KMS-11 (cell line): Measurements from ENCODE around the gene GRIN2C.

Experiments
- H2AFZ ChIP-seq: fragments of 200-600 bp; sonication (generic); 2 replicates; pipeline ENCODE4 v1.6.1; 2016; ENCODE audit warnings: antibody characterized with exemption, mixed run types, low read depth
- H3K27ac ChIP-seq: fragments of 200-600 bp; sonication (generic); 2 replicates; pipeline ENCODE4 v1.6.1; 2016; ENCODE audit warnings: mild to moderate bottlenecking, mixed run types
- H3K27me3 ChIP-seq: fragments of 200-600 bp; sonication (generic); 2 replicates; pipeline ENCODE4 v1.6.1; 2017; ENCODE audit warnings: mild to moderate bottlenecking, low read depth, mixed run types, moderate library complexity; ENCODE audit not compliant: insufficient read depth
- H3K36me3 ChIP-seq: fragments of 200-600 bp; sonication (generic); 2 replicates; pipeline ENCODE4 v1.6.1; 2017; ENCODE audit warnings: mild to moderate bottlenecking, mixed run types; ENCODE audit not compliant: insufficient read depth
- H3K4me1 ChIP-seq: fragments of 200-600 bp; sonication (generic); 2 replicates; pipeline ENCODE4 v1.6.1; 2016; ENCODE audit warnings: mild to moderate bottlenecking, low read depth, mixed run types; ENCODE audit not compliant: poor library complexity, severe bottlenecking
- H3K4me2 ChIP-seq: fragments of 200-600 bp; sonication (generic); 2 replicates; pipeline ENCODE4 v1.7.0; 2016; ENCODE audit warnings: mild to moderate bottlenecking, mixed run types
- H3K4me3 ChIP-seq: fragments of 200-600 bp; sonication (generic); IDR thresholded peaks from 2 replicates; pipeline ENCODE4 v1.6.1; 2017; ENCODE audit warnings: low read depth, low read length, mixed read lengths; ENCODE audit not compliant: insufficient read depth
- H3K79me2 ChIP-seq: fragments of 200-600 bp; sonication (generic); 2 replicates; pipeline ENCODE4 v1.6.1; 2016; ENCODE audit warnings: low read depth, mixed run types; ENCODE audit not compliant: insufficient read depth
- H3K9ac ChIP-seq: fragments of 200-600 bp; sonication (generic); 2 replicates; pipeline ENCODE4 v1.6.1; 2016; ENCODE audit warnings: mild to moderate bottlenecking, mixed run types
- H4K20me1 ChIP-seq: fragments of 200-600 bp; sonication (generic); 2 replicates; pipeline ENCODE4 v1.6.1; 2016; ENCODE audit warnings: mild to moderate bottlenecking, mixed run types; ENCODE audit not compliant: insufficient read depth
- CTCF ChIP-seq: fragments of 200-600 bp; sonication (generic); conservative IDR thresholded peaks from 2 replicates; pipeline ENCODE4 v1.6.1; 2017; ENCODE audit warnings: low read depth, mild to moderate bottlenecking, antibody characterized with exemption, low read length, moderate library complexity, mixed read lengths

GRIN2C gene

GRCh38 chr17:74860872-74861661 is 1.4 kb upstream of the GRIN2C start:
- Histone ChIP-seq H3K79me2 (no peaks in the 10 kb centered on the region), H3K9ac (no peak overlapping the region), H3K4me3 (no peak overlapping the region), H3K4me2 (no peak overlapping the region), H3K4me1 (peaks cover 12% of the 10 kb centered on the region), H3K36me3 (no peaks in the 10 kb centered on the region), H4K20me1 (no peaks in the 10 kb centered on the region), H3K27me3 (peaks cover 48% of the 10 kb centered on the region), H2AFZ (no peak overlapping the region), H3K27ac (no peak overlapping the region)
- TF ChIP-seq CTCF: no peak

- Histone ChIP-seq H3K4me1 (peaks cover 9% of the 10 kb centered on the region), H2AFZ (no peak overlapping the region), H3K4me3 (no peak overlapping the region), H3K27ac (no peak overlapping the region), H4K20me1 (no peaks in the 10 kb centered on the region), H3K4me2 (no peak overlapping the region), H3K79me2 (no peaks in the 10 kb centered on the region), H3K36me3 (no peaks in the 10 kb centered on the region), H3K27me3 (peaks cover 55% of the 10 kb centered on the region), H3K9ac (no peak overlapping the region)
- TF ChIP-seq CTCF: no peak
Measured at GRCh38 chr17:74860229-74860871, 665 bp upstream of the GRIN2C start.

- no peaks in the 10 kb centered on the region for H3K79me2 ChIP-seq
- no peak for TF ChIP-seq CTCF
- peaks cover 9% of the 10 kb centered on the region for H3K4me1 ChIP-seq
- no peak overlapping the region for H3K4me2 ChIP-seq
- peaks cover 70% of the 10 kb centered on the region for H3K27me3 ChIP-seq
- no peaks in the 10 kb centered on the region for H3K36me3 ChIP-seq
- no peak overlapping the region for H3K4me3 ChIP-seq
- H3K9ac ChIP-seq: no peak overlapping the region
- H2AFZ ChIP-seq: no peak overlapping the region
- no peak overlapping the region for H3K27ac ChIP-seq
- H4K20me1 ChIP-seq: no peaks in the 10 kb centered on the region
Measured at GRCh38 chr17:74858672-74859458, 820 bp downstream of the GRIN2C start.

GRCh38 chr17:74857191-74857590 is 2.5 kb downstream of the GRIN2C start:
- no peaks in the 10 kb centered on the region for H3K79me2 ChIP-seq
- H3K27ac ChIP-seq: no peak overlapping the region
- peaks cover 79% of the 10 kb centered on the region for H3K27me3 ChIP-seq
- H2AFZ ChIP-seq: no peak overlapping the region
- no peaks in the 10 kb centered on the region for H4K20me1 ChIP-seq
- no peak overlapping the region for H3K4me2 ChIP-seq
- no peak for TF ChIP-seq CTCF
- no peak overlapping the region for H3K4me3 ChIP-seq
- no peaks in the 10 kb centered on the region for H3K36me3 ChIP-seq
- no peak overlapping the region for H3K9ac ChIP-seq
- H3K4me1 ChIP-seq: peaks cover 9% of the 10 kb centered on the region
